DND-41 (cell line): ENCODE results near the gene NF2.
A peak's percentile ranks its signal among the peaks of the same experiment; 100 is the strongest.

Experiments used
- ATAC-seq: fragments of 200-7000 bp; cut with Tn5 transposase; 3 replicates; pipeline ENCODE4 v1.9.1; 2021; ENCODE audit warnings: low read depth; ENCODE audit not compliant: insufficient read depth
- DNase-seq: peaks from one replicate; pipeline ENCODE4 v3.0.0-alpha.2; 2020
- H2AFZ ChIP-seq: 2 replicates; pipeline ENCODE4 v1.6.0; 2012; ENCODE audit warnings: low read depth, low read length
- H3K27ac ChIP-seq: 2 replicates; pipeline ENCODE4 v1.5.1; 2012; ENCODE audit warnings: low read length, inconsistent platforms
- H3K27me3 ChIP-seq: fragments of 200-600 bp; sonication (generic); 2 replicates; pipeline ENCODE4 v1.6.0; 2012; ENCODE audit warnings: low read length, mild to moderate bottlenecking, inconsistent platforms; ENCODE audit not compliant: insufficient read depth, poor library complexity
- H3K36me3 ChIP-seq: 2 replicates; pipeline ENCODE4 v1.5.1; 2012; ENCODE audit warnings: low read length, inconsistent platforms; ENCODE audit not compliant: insufficient read depth
- H3K4me1 ChIP-seq: 2 replicates; pipeline ENCODE4 v1.5.1; 2012; ENCODE audit warnings: mild to moderate bottlenecking, low read length; ENCODE audit not compliant: insufficient read depth
- H3K4me2 ChIP-seq: 2 replicates; pipeline ENCODE4 v1.6.0; 2012; ENCODE audit warnings: mild to moderate bottlenecking, moderate library complexity, low read length, inconsistent platforms; ENCODE audit not compliant: insufficient read depth
- H3K4me3 ChIP-seq, 2 experiments: fragments of 200-600 bp in 1 of 2; shearing (Covaris generic) in 1 of 2; 2 replicates each; pipeline ENCODE4 v1.5.1; 2012 to 2016; ENCODE audit warnings: inconsistent platforms in 2 of 2, low read length in 2 of 2, mild to moderate bottlenecking in 2 of 2, low read depth in 1 of 2, moderate library complexity in 1 of 2
- H3K79me2 ChIP-seq: 2 replicates; pipeline ENCODE4 v1.6.0; 2012; ENCODE audit warnings: low read length, inconsistent platforms; ENCODE audit not compliant: insufficient read depth
- H3K9ac ChIP-seq: 2 replicates; pipeline ENCODE4 v1.6.0; 2012; ENCODE audit warnings: low read depth, mild to moderate bottlenecking, inconsistent platforms, low read length, moderate library complexity
- H3K9me3 ChIP-seq: 2 replicates; pipeline ENCODE4 v1.5.1; 2012; ENCODE audit warnings: low read length, moderate library complexity, mild to moderate bottlenecking, inconsistent platforms; ENCODE audit not compliant: insufficient read depth, severe bottlenecking
- H4K20me1 ChIP-seq: 2 replicates; pipeline ENCODE4 v1.6.0; 2012; ENCODE audit warnings: low read length; ENCODE audit not compliant: insufficient read depth
- CTCF ChIP-seq: IDR thresholded peaks from 2 replicates; pipeline ENCODE4 v1.5.1; 2012; ENCODE audit warnings: borderline replicate concordance, low read length, moderate library complexity, mild to moderate bottlenecking; ENCODE audit not compliant: poor library complexity, severe bottlenecking; ENCODE audit errors: extremely low read depth
- EZH2 ChIP-seq: IDR thresholded peaks from 3 replicates; pipeline ENCODE4 v1.6.1; 2012; ENCODE audit warnings: borderline replicate concordance, low read depth, mild to moderate bottlenecking, moderate library complexity, low read length, inconsistent platforms; ENCODE audit not compliant: severe bottlenecking

NF2 gene

GRCh38 chr22:29603358-29604075, at the start of gene NF2:
Gene NF2, plus strand, starts transcription at chr22:29603633. Its CDS starts 366 bp downstream, at chr22:29603999.
- peak; percentile 23 for TF ChIP-seq CTCF
- no peak for TF ChIP-seq EZH2
- Histone ChIP-seq H3K9me3 (no peaks in the 10 kb centered on the region), H3K4me3 (peak within 1 kb of the TSS; percentile 80 to 88), H3K27me3 (no peaks in the 10 kb centered on the region), H3K4me2 (peak within 1 kb of the TSS; percentile 85), H2AFZ (peak within 1 kb of the TSS; percentile 95), H3K27ac (peak within 1 kb of the TSS; percentile 93), H3K4me1 (peaks cover 33% of the 10 kb centered on the region), H3K79me2 (peaks cover 46% of the 10 kb centered on the region), H3K36me3 (peaks cover 24% of the 10 kb centered on the region), H4K20me1 (peaks cover 9% of the 10 kb centered on the region), H3K9ac (peak within 1 kb of the TSS; percentile 96)
- ATAC-seq (peak; percentile 95), DNase-seq (peak; percentile 99)

- no peak overlapping the region for H3K27ac ChIP-seq
- peaks cover 30% of the 10 kb centered on the region for H3K79me2 ChIP-seq
- no peaks in the 10 kb centered on the region for H3K9me3 ChIP-seq
- H3K4me1 ChIP-seq = peaks cover 19% of the 10 kb centered on the region
- no peak for ATAC-seq
- no peaks in the 10 kb centered on the region for H3K27me3 ChIP-seq
- no peak overlapping the region for H3K9ac ChIP-seq
- no peak overlapping the region for H2AFZ ChIP-seq
- no peaks in the 10 kb centered on the region for H4K20me1 ChIP-seq
- DNase-seq = no peak
- H3K4me2 ChIP-seq = no peak overlapping the region
- H3K36me3 ChIP-seq = peaks cover 42% of the 10 kb centered on the region
- TF ChIP-seq EZH2 = no peak
- H3K4me3 ChIP-seq = no peak overlapping the region
These were observed 48.3 kb upstream of the NF2 start for GRCh38 chr22:29555065-29555644.

- Histone ChIP-seq H4K20me1 (no peaks in the 10 kb centered on the region), H3K4me2 (no peak overlapping the region), H2AFZ (no peak overlapping the region), H3K9ac (no peak overlapping the region), H3K36me3 (peaks cover 49% of the 10 kb centered on the region), H3K79me2 (peaks cover 1% of the 10 kb centered on the region), H3K27me3 (no peaks in the 10 kb centered on the region), H3K27ac (no peak overlapping the region), H3K9me3 (no peaks in the 10 kb centered on the region), H3K4me3 (no peak overlapping the region), H3K4me1 (peaks cover 9% of the 10 kb centered on the region)
- ATAC-seq (no peak), DNase-seq (no peak)
- TF ChIP-seq EZH2 = no peak
- TF ChIP-seq CTCF = no peak
These were observed 44.4 kb upstream of the NF2 start for GRCh38 chr22:29559030-29559429.

GRCh38 chr22:29559853-29560252, 43.6 kb upstream of the NF2 start:
- no peaks in the 10 kb centered on the region for H4K20me1 ChIP-seq
- H3K27ac ChIP-seq = no peak overlapping the region
- ATAC-seq (no peak), DNase-seq (no peak)
- H3K4me2 ChIP-seq = no peak overlapping the region
- no peak overlapping the region for H3K9ac ChIP-seq
- H2AFZ ChIP-seq = no peak overlapping the region
- TF ChIP-seq CTCF (no peak), EZH2 (no peak)
- no peaks in the 10 kb centered on the region for H3K79me2 ChIP-seq
- no peaks in the 10 kb centered on the region for H3K27me3 ChIP-seq
- H3K4me1 ChIP-seq = peaks cover under 1% of the 10 kb centered on the region
- H3K9me3 ChIP-seq = no peaks in the 10 kb centered on the region
- H3K36me3 ChIP-seq = peaks cover 54% of the 10 kb centered on the region
- no peak overlapping the region for H3K4me3 ChIP-seq
